ENCODE results near the gene HNMT. TPM values are rescaled to one million over a fixed set of nuclear protein-coding genes. Genes with fewer than 3 reads are reported as not detected.

The HNMT gene
- total and polyA plus RNA-seq, 2 of the 8 experiments (the other 6 are each of a cell fraction or from before 2014, with no cell fraction given) = 1.6 to 3.6 TPM

DNA sequence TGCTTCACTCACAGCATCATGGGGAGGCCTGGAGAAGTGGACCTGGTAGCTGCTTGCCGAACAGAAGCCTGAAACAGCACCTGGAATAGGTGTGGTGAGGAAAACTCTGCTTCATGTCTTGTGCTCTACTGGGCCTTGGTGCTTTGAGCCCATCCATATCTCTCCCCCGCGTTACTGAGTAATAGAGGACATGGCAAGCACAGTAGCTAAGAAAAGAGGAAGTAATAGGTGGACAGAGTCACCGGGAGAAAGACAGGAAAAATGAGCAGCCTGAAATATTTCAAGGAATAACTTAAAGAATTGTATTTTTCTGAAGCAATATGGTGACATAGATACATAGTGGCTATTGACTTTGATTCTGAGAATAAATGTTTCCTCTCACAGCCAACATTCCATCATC, 14.0 kb upstream of the HNMT start:
- no peaks in the 10 kb centered on the region for H3K36me3 ChIP-seq (ENCODE audit: control insufficient read depth in 2 of 4, insufficient read depth in 4 of 4, low read length in 3 of 4)
- H2BK5ac ChIP-seq (ENCODE audit: low read depth, low read length) = no peak overlapping the region
- no peak overlapping the region for H3K4me3 ChIP-seq (ENCODE audit: extremely low read depth in 1 of 4, insufficient read depth in 2 of 4, low read depth in 3 of 4, low read length in 4 of 4)
- no peak overlapping the region for H3K18ac ChIP-seq (ENCODE audit: extremely low read depth, low read length)
- H4K8ac ChIP-seq (ENCODE audit: extremely low read depth, insufficient read depth, low read length) = no peak overlapping the region
- H4K91ac ChIP-seq (replicated peaks; ENCODE audit: insufficient read length, low read length) = no peak overlapping the region
- no peak overlapping the region for H3K9ac ChIP-seq (replicated peaks in 1 of 4; ENCODE audit: extremely low read depth in 1 of 4, low read depth in 3 of 4, low read length in 3 of 4)
- no peaks in the 10 kb centered on the region for H3K9me3 ChIP-seq (ENCODE audit: insufficient read depth in 2 of 2, low read depth in 1 of 2, low read length in 1 of 2)
- WGBS, 2 experiments (ENCODE audit: extremely low coverage in 1 of 2, insufficient coverage in 1 of 2, insufficient read length in 1 of 2, insufficient replicate concordance in 2 of 2, low coverage in 1 of 2, low lambda C conversion rate in 2 of 2, missing lambda C conversion rate in 1 of 2) = 95% methylated on average over 4 of the region's 4 CpGs; no CpG with 5 or more reads in 1 of the 2 experiments
- ChIA-PET CTCF (ENCODE audit: partially characterized antibody) (interaction anchor here (0.5 to 2.6 kb wide), 4 partner anchors 9 to 174 kb away, joined by 3 to 8 read pairs (median 4); no protein-coding TSS in a partner anchor), POLR2A (ENCODE audit: partially characterized antibody) (no interaction called here)
- no peaks in the 10 kb centered on the region for H3K4me1 ChIP-seq (replicated peaks in 1 of 4; ENCODE audit: control insufficient read depth in 3 of 4, insufficient read depth in 4 of 4, low read length in 3 of 4)
- no peak for FAIRE-seq
- no peak overlapping the region for H3K14ac ChIP-seq (ENCODE audit: insufficient read length)
- no peak overlapping the region for H2AK5ac ChIP-seq (ENCODE audit: low read depth, low read length)
- no peaks in the 10 kb centered on the region for H3K79me2 ChIP-seq (ENCODE audit: control insufficient read depth in 1 of 2, insufficient read depth in 2 of 2, low read length in 2 of 2)
- no peak overlapping the region for H4K5ac ChIP-seq (ENCODE audit: insufficient read length, low read depth, low read length)
- no peak overlapping the region for H2BK15ac ChIP-seq (ENCODE audit: low read length)
- H3K23ac ChIP-seq (ENCODE audit: insufficient read length) = no peak overlapping the region
- H3K79me1 ChIP-seq (ENCODE audit: low read depth, low read length) = no peaks in the 10 kb centered on the region
- peaks cover 0 to 11% (median 3%) of the 10 kb centered on the region in 4 experiments; a peak in 4 of 7 replicates for H3K27me3 ChIP-seq (replicated peaks in 1 of 4; ENCODE audit: control insufficient read depth in 3 of 4, extremely low read depth in 1 of 4, insufficient read depth in 3 of 4, low read length in 3 of 4)
- no peak overlapping the region for H2BK120ac ChIP-seq (replicated peaks; ENCODE audit: low read depth, low read length)
- H2BK20ac ChIP-seq (ENCODE audit: low read length) = no peak overlapping the region
- no peaks in the 10 kb centered on the region for H3K23me2 ChIP-seq (ENCODE audit: low read depth, low read length)
- no peak overlapping the region for H3K4me2 ChIP-seq (ENCODE audit: insufficient read depth in 1 of 2, low read depth in 2 of 2, low read length in 2 of 2)
- H3K4ac ChIP-seq (replicated peaks; ENCODE audit: insufficient read length, low read depth, low read length) = no peak overlapping the region
- H3K56ac ChIP-seq (replicated peaks; ENCODE audit: insufficient read length, low read depth, low read length) = no peak overlapping the region
- no peak overlapping the region for H2BK12ac ChIP-seq (ENCODE audit: low read depth, low read length)
- DNase-seq (ENCODE audit: low read depth in 1 of 2, low spot score in 2 of 2) = no peak
- H3K27ac ChIP-seq (ENCODE audit: low read depth, low read length) = no peak overlapping the region
- H4K20me1 ChIP-seq (replicated peaks in 1 of 2; ENCODE audit: control insufficient read depth in 1 of 2, insufficient read depth in 2 of 2, low read length in 2 of 2) = no peaks in the 10 kb centered on the region
- no peak overlapping the region for H2AFZ ChIP-seq (ENCODE audit: low read length)
- TF ChIP-seq JUND (IDR thresholded peaks at IDR 0.05; ENCODE audit: low read length) (no peak), CREB1 (IDR thresholded peaks at IDR 0.05) (no peak), CEBPB (IDR thresholded peaks at IDR 0.05; ENCODE audit: low read depth, low read length) (no peak), POLR2AphosphoS5 (IDR thresholded peaks at IDR 0.05; ENCODE audit: low read depth, low read length) (no peak), FOSL1 (IDR thresholded peaks at IDR 0.05; ENCODE audit: insufficient read depth, low read depth, low read length) (no peak), SIX5 (IDR thresholded peaks at IDR 0.05; ENCODE audit: low read depth, low read length) (no peak), RAD21 (IDR thresholded peaks at IDR 0.05 in 1 of 2, conservative IDR thresholded peaks at IDR 0.05 in 1 of 2; ENCODE audit: low read depth in 2 of 2, low read length in 2 of 2) (no peak), EZH2 (IDR thresholded peaks at IDR 0.05; ENCODE audit: low read depth, low read length, severe bottlenecking) (no peak), BACH1 (IDR thresholded peaks at IDR 0.05; ENCODE audit: low read length) (no peak), TEAD4 (IDR thresholded peaks at IDR 0.05; ENCODE audit: low read depth, low read length) (no peak), SUZ12 (IDR thresholded peaks at IDR 0.05; ENCODE audit: low read length) (no peak), BRCA1 (IDR thresholded peaks at IDR 0.05; ENCODE audit: low read depth, low read length) (no peak), RXRA (IDR thresholded peaks at IDR 0.05; ENCODE audit: insufficient read depth, low read depth, low read length) (no peak), SIN3A (conservative IDR thresholded peaks at IDR 0.05 in 1 of 2, IDR thresholded peaks at IDR 0.05 in 1 of 2; ENCODE audit: low read depth in 1 of 2, low read length in 2 of 2) (no peak)
